ENCODE data around the gene ZNF92. TPM values are rescaled to one million over a fixed set of nuclear protein-coding genes. Genes with fewer than 3 reads are reported as not detected.
"Not testable (repeated sequence)": the region's sequence is repeated elsewhere in the genome, so short reads cannot be mapped to it uniquely, and the experiment has no call there.

Gene ZNF92
- total RNA-seq, 1 donor, result 6.9 TPM

GRCh38 chr7:65342723-65343629, 30.7 kb upstream of the ZNF92 start:
- Histone ChIP-seq H3K4me2 (ENCODE audit: insufficient read depth, low read length) (no peak overlapping the region), H2AFZ (ENCODE audit: low read length) (no peak overlapping the region), H3K79me2 (ENCODE audit: insufficient read depth, low read length) (no peaks in the 10 kb centered on the region), H3K4me3 (ENCODE audit: insufficient read depth, low read length) (no peak overlapping the region), H3K27me3 (ENCODE audit: insufficient read depth, low read length) (no peaks in the 10 kb centered on the region), H3K27ac (ENCODE audit: low read depth, low read length) (no peak overlapping the region), H4K20me1 (ENCODE audit: insufficient read depth, low read length) (no peaks in the 10 kb centered on the region), H3K9me3 (ENCODE audit: low read depth, low read length) (no peaks in the 10 kb centered on the region), H3K4me1 (ENCODE audit: insufficient read depth, low read length) (no peaks in the 10 kb centered on the region), H3K36me3 (ENCODE audit: insufficient read depth, low read length) (no peaks in the 10 kb centered on the region)
- DNase-seq (ENCODE audit: insufficient read length, low spot score, missing footprints), result no peak
- TF ChIP-seq CTCF (IDR thresholded peaks at IDR 0.05; ENCODE audit: extremely low read depth, low read depth, low read length), result no peak

GRCh38 chr7:65344541-65344940, 29.1 kb upstream of the ZNF92 start:
- not testable (repeated sequence) for H3K4me3 ChIP-seq (ENCODE audit: insufficient read depth, low read length); H3K27me3 ChIP-seq (ENCODE audit: insufficient read depth, low read length); H2AFZ ChIP-seq (ENCODE audit: low read length); H3K4me2 ChIP-seq (ENCODE audit: insufficient read depth, low read length); H3K79me2 ChIP-seq (ENCODE audit: insufficient read depth, low read length); DNase-seq (ENCODE audit: insufficient read length, low spot score, missing footprints); H3K27ac ChIP-seq (ENCODE audit: low read depth, low read length); H4K20me1 ChIP-seq (ENCODE audit: insufficient read depth, low read length); H3K4me1 ChIP-seq (ENCODE audit: insufficient read depth, low read length); H3K36me3 ChIP-seq (ENCODE audit: insufficient read depth, low read length); H3K9me3 ChIP-seq (ENCODE audit: low read depth, low read length)

GRCh38 chr7:65354263-65354662, 19.4 kb upstream of the ZNF92 start:
- H4K20me1 ChIP-seq (ENCODE audit: insufficient read depth, low read length), result no peaks in the 10 kb centered on the region
- H3K27me3 ChIP-seq (ENCODE audit: insufficient read depth, low read length), result no peaks in the 10 kb centered on the region
- no peak overlapping the region for H3K27ac ChIP-seq (ENCODE audit: low read depth, low read length)
- H2AFZ ChIP-seq (ENCODE audit: low read length), result no peak overlapping the region
- H3K4me1 ChIP-seq (ENCODE audit: insufficient read depth, low read length), result no peaks in the 10 kb centered on the region
- no peak for TF ChIP-seq CTCF (IDR thresholded peaks at IDR 0.05; ENCODE audit: extremely low read depth, low read depth, low read length)
- no peaks in the 10 kb centered on the region for H3K36me3 ChIP-seq (ENCODE audit: insufficient read depth, low read length)
- H3K9me3 ChIP-seq (ENCODE audit: low read depth, low read length), result no peaks in the 10 kb centered on the region
- H3K4me2 ChIP-seq (ENCODE audit: insufficient read depth, low read length), result no peak overlapping the region
- H3K4me3 ChIP-seq (ENCODE audit: insufficient read depth, low read length), result no peak overlapping the region
- no peaks in the 10 kb centered on the region for H3K79me2 ChIP-seq (ENCODE audit: insufficient read depth, low read length)
- DNase-seq (ENCODE audit: insufficient read length, low spot score, missing footprints), result no peak

GRCh38 chr7:65369843-65370242, 3.8 kb upstream of the ZNF92 start:
- no peak for TF ChIP-seq CTCF (IDR thresholded peaks at IDR 0.05; ENCODE audit: extremely low read depth, low read depth, low read length)
- Histone ChIP-seq H4K20me1 (ENCODE audit: insufficient read depth, low read length) (peaks cover 6% of the 10 kb centered on the region), H3K27ac (ENCODE audit: low read depth, low read length) (no peak overlapping the region), H3K27me3 (ENCODE audit: insufficient read depth, low read length) (no peaks in the 10 kb centered on the region), H3K4me2 (ENCODE audit: insufficient read depth, low read length) (no peak overlapping the region), H3K9me3 (ENCODE audit: low read depth, low read length) (no peaks in the 10 kb centered on the region), H2AFZ (ENCODE audit: low read length) (no peak overlapping the region), H3K79me2 (ENCODE audit: insufficient read depth, low read length) (peaks cover 11% of the 10 kb centered on the region), H3K4me3 (ENCODE audit: insufficient read depth, low read length) (no peak overlapping the region), H3K4me1 (ENCODE audit: insufficient read depth, low read length) (peaks cover 4% of the 10 kb centered on the region), H3K36me3 (ENCODE audit: insufficient read depth, low read length) (no peaks in the 10 kb centered on the region)
- DNase-seq (ENCODE audit: insufficient read length, low spot score, missing footprints), result no peak
